CD1c-positive myeloid dendritic cell (primary cell): ENCODE data around the gene GUCY1A1.
"Not testable (repeated sequence)": the region's sequence is repeated elsewhere in the genome, so short reads cannot be mapped to it uniquely, and the experiment has no call there.

Experiments
- DNase-seq: peaks from one replicate; pipeline ENCODE4 v3.0.0-alpha.2; 2016; ENCODE audit errors: extremely low spot score

The GUCY1A1 gene, protein sequence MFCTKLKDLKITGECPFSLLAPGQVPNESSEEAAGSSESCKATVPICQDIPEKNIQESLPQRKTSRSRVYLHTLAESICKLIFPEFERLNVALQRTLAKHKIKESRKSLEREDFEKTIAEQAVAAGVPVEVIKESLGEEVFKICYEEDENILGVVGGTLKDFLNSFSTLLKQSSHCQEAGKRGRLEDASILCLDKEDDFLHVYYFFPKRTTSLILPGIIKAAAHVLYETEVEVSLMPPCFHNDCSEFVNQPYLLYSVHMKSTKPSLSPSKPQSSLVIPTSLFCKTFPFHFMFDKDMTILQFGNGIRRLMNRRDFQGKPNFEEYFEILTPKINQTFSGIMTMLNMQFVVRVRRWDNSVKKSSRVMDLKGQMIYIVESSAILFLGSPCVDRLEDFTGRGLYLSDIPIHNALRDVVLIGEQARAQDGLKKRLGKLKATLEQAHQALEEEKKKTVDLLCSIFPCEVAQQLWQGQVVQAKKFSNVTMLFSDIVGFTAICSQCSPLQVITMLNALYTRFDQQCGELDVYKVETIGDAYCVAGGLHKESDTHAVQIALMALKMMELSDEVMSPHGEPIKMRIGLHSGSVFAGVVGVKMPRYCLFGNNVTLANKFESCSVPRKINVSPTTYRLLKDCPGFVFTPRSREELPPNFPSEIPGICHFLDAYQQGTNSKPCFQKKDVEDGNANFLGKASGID

GRCh38 chr4:155666344-155667221 lies at the start of gene GUCY1A1:
GUCY1A1 (plus strand) TSS chr4:155666848; CDS start chr4:155696868, 30,020 bp downstream.
- DNase-seq = no peak

GRCh38 chr4:155617296-155617695 lies 49.4 kb upstream of the GUCY1A1 start:
- DNase-seq = no peak

GRCh38 chr4:155618183-155618838 lies 48.3 kb upstream of the GUCY1A1 start:
- DNase-seq = no peak

DNA sequence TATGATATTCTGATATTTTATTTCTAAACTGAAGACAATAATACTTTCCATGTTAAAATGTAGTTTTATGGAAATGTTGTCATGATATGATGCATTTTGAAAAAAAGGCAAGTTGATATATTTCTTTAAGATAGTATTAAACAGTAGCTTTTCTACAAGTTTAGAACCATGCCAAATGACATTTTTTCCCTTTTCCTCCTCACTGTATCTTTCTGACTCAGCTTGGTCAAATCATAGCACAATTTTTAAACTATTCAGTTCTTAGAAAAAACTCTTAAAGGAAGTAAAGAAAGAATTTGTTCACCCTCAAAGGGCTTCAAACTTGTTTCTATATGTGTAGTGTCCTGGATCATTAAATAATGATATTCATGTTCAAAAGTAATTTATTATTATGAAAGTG lies 46.0 kb upstream of the GUCY1A1 start:
- DNase-seq = no peak

GRCh38 chr4:155624478-155624877 lies 42.2 kb upstream of the GUCY1A1 start:
- no peak for DNase-seq

GRCh38 chr4:155626561-155626960 lies 40.1 kb upstream of the GUCY1A1 start:
- no peak for DNase-seq

GRCh38 chr4:155629183-155629825 lies 37.3 kb upstream of the GUCY1A1 start:
- no peak for DNase-seq

DNA sequence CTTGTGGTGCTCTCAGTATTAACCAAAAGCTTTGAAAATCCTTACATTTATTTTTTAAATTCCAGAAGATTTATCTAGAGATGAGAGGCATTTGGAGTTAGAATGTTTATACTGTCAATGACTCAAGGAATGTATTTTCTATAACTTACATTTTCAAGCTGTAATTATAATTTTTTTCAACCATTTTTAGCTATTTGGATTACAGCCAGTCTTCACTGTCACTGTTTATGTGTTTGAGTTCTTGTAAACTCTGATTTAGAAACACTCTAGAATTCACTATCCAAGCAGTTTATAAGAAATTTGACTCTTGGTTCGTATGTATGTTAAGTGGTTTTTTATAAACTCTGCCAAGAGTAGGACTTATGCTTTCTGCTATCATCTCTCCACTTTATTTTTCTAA lies 36.7 kb upstream of the GUCY1A1 start:
- no peak for DNase-seq

GRCh38 chr4:155632310-155632840 lies 34.3 kb upstream of the GUCY1A1 start:
- DNase-seq = no peak

- no peak for DNase-seq
These were observed 28.3 kb upstream of the GUCY1A1 start for GRCh38 chr4:155638195-155638965.

DNA sequence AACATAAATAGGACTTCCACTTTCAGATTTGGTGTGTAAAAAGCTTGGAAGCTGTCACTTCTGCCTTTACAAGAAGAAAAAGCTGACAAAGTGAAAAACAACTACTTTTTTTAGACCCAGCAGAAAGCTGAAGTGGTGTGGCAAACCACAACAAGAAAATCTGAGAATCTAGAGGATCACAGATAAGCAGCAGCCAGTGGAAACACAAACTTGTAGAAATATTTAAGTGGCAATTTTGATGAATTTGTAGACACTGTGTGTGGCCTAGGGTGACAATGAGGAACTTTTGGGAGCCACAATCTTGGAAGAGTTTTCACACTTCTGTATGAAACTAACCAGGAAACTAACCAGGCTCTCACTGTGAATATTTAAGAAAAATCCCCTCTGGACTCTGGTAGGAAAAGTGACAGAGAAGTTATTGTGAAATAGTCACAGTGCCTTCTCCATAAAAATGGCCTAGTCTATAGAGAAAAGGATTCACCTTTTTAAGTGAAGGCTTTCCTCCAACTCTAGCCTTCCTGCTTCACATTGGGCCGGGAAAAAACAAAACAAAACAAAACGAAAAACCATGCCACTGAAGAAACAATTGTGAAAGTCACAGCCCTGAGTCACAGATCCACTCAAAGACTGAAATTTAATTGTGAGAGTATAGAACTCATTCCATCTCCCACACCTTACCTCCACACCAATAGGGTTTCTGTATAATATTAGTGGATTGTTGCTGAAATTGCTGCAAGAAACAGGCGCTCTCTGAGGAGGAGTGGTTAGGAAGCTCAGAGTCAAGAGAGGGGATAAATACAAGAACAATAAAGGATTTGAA lies 26.7 kb upstream of the GUCY1A1 start:
- DNase-seq = peak; percentile 62

GRCh38 chr4:155640751-155641150 lies 25.9 kb upstream of the GUCY1A1 start:
- DNase-seq = no peak

DNA sequence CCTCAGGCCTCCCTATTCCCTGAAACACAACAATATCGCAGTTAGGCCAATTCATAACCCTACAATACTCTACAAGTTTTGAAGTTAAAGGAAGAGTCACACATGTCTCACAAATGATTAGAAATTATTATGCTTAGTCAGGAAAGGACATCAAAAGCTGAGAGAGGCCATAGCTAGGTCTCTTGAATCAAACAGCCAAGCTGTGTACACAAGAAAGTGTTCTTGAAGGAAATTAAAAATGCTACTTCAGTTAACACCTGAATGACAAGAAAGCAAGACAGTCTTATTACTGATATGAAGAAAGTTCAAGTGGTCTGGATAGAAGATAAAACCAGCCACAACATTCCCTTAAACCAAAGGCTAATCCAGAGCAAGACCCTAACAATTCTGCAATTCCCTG lies 23.6 kb upstream of the GUCY1A1 start:
- DNase-seq = no peak

DNA sequence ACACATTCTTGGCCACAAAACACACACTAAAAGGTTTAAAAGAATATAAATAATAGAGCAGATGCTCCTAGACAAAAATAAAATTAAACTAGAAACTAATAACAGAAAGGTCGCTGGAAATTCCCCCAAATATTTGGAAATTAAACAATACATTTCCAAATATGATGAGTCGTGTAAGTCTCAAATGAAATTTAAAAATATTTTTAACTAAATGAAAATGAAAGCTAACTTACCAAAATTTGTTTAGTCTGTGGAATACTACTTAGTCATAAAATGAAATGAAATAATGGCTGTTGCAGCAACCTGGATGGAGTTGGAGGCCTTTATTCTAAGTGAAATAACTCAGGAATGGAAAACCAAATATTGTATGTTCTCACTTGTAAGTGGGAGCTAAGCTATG lies 20.6 kb upstream of the GUCY1A1 start:
- no peak for DNase-seq

DNA sequence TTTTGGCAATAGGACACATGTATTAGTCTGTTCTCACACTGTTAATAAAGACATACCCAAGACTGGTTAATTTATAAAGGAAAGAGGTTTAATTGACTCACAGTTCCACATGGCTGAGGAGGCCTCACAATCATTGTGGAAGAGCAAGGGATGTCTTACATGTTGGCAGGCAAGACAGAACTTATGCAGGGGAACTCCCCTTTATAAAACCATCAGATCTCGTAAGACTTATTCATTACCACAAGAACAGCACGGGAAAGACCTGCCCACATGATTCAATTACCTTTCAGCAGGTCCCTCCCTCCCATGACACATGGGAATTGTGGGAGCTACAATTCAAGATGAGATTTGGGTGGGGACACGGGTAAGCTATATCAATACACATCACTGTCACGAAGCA lies 15.9 kb upstream of the GUCY1A1 start:
- not testable (repeated sequence) for DNase-seq

GRCh38 chr4:155653052-155653451 lies 13.6 kb upstream of the GUCY1A1 start:
- DNase-seq = no peak

DNA sequence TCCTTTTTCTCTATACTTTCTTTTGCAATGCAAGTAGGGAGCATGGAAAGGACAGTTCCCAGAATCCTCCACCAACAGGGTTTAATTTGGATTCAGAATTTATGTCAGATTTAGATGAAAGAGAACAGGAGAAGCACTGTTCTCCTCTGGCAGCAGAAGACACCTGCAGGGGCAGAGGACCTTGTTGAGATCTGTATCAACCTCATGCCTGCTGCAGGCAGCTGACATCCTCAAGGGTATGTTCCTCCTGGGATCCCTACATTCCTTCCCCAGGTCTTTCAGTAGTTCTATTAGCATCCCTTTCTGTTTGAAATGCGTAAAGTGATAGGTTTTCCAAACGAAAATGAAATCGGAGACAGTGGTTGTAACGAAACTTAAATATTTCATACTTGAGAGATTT lies 10.6 kb upstream of the GUCY1A1 start:
- DNase-seq = no peak

DNA sequence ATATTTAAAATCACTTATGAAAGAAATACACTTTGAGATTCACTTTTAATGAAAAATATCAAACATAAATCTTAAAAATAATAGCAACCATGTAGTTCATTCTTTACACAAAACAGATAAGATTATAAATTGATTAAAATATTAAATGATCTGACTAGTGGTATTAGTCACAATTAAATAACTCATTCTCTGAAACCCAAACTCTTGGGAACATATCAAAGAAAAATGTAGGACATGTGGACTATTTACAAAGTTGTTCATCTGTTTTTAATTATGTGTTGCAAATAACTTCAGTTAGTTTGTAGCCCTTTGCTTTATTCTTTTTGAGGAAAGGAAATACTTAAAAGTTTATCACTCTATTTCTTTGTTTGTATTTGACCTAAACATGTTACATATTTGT lies 9.5 kb upstream of the GUCY1A1 start:
- no peak for DNase-seq

- DNase-seq = no peak
These were observed 8.5 kb upstream of the GUCY1A1 start for GRCh38 chr4:155657985-155658680.
